ENCODE results near the gene ZNF512B. TPM values are rescaled to one million over a fixed set of nuclear protein-coding genes. Genes with fewer than 3 reads are reported as not detected.
"Not testable (repeated sequence)": the region's sequence is repeated elsewhere in the genome, so short reads cannot be mapped to it uniquely, and the experiment has no call there.

ZNF512B gene
- total and polyA plus RNA-seq, 2 donors (not counting 3 experiments of a cell fraction or from before 2014, with no cell fraction given), result 8.7 to 30.0 TPM

GRCh38 chr20:63916371-63916939, 53.3 kb downstream of the ZNF512B start:
- H3K9me3 ChIP-seq (replicated peaks; ENCODE audit: control insufficient read depth, insufficient read depth, low read length); dilution Hi-C loops (cut with MboI; ENCODE audit: extremely low pct_ligation_motif_present, low sequenced_read_pairs); intact Hi-C loops (cut with micrococcal nuclease); H3K4me1 ChIP-seq (ENCODE audit: control insufficient read depth, extremely low read depth, insufficient read depth, low read length); FAIRE-seq; H3K9ac ChIP-seq (replicated peaks; ENCODE audit: extremely low read depth, insufficient read depth, low read length); H3K4me3 ChIP-seq (replicated peaks in 1 of 3; ENCODE audit: insufficient read depth in 1 of 3, low read depth in 1 of 3, low read length in 3 of 3); H3K4me2 ChIP-seq (ENCODE audit: insufficient read depth, low read length); H3K36me3 ChIP-seq (ENCODE audit: control insufficient read depth in 2 of 2, extremely low read depth in 1 of 2, insufficient read depth in 2 of 2, low read length in 2 of 2); DNase-seq (ENCODE audit: low read depth, low spot score); H4K20me1 ChIP-seq (replicated peaks; ENCODE audit: control insufficient read depth, extremely low read depth, insufficient read depth, low read length); BruUV-seq (replicated peaks); POLR2A ChIA-PET; H3K27ac ChIP-seq (ENCODE audit: insufficient read depth, low read depth, low read length); H3K27me3 ChIP-seq (ENCODE audit: control insufficient read depth in 2 of 2, insufficient read depth in 2 of 2, low read length in 2 of 2); H2AFZ ChIP-seq (ENCODE audit: low read depth, low read length); H3K9me1 ChIP-seq (replicated peaks; ENCODE audit: control insufficient read depth, extremely low read depth, insufficient read depth, low read length): not testable (repeated sequence)
- H3K79me2 ChIP-seq (ENCODE audit: control insufficient read depth, insufficient read depth, low read length), result peaks cover 83% of the 10 kb centered on the region
- CTCF ChIA-PET, result interaction anchor here (1.7 kb wide), 1 partner anchor 17 kb away, joined by 3 read pairs; no protein-coding TSS in a partner anchor

- FAIRE-seq (no peak), DNase-seq (ENCODE audit: low read depth, low spot score) (no peak)
- H3K27ac ChIP-seq (ENCODE audit: insufficient read depth, low read depth, low read length), result no peak overlapping the region
- no peak overlapping the region for H3K4me2 ChIP-seq (ENCODE audit: insufficient read depth, low read length)
- H3K4me1 ChIP-seq (ENCODE audit: control insufficient read depth, extremely low read depth, insufficient read depth, low read length), result no peaks in the 10 kb centered on the region
- peaks cover 85% of the 10 kb centered on the region for H3K79me2 ChIP-seq (ENCODE audit: control insufficient read depth, insufficient read depth, low read length)
- no peaks in the 10 kb centered on the region for H3K9me1 ChIP-seq (replicated peaks; ENCODE audit: control insufficient read depth, extremely low read depth, insufficient read depth, low read length)
- TF ChIP-seq MYC (IDR thresholded peaks at IDR 0.05; ENCODE audit: low read depth, low read length), result no peak
- TF ChIP-seq FOS (IDR thresholded peaks at IDR 0.05; ENCODE audit: borderline replicate concordance, insufficient read depth, low read length), result no peak
- TF ChIP-seq GATA2 (IDR thresholded peaks at IDR 0.05; ENCODE audit: insufficient read depth, insufficient read length, low read depth, low read length), result no peak
- TF ChIP-seq POLR2A (IDR thresholded peaks at IDR 0.05; ENCODE audit: low read depth, low read length), result no peak
- TF ChIP-seq JUN (IDR thresholded peaks at IDR 0.05; ENCODE audit: borderline replicate concordance, insufficient read depth, insufficient read length, low read depth), result no peak
- no peak for TF ChIP-seq POLR2AphosphoS5 (IDR thresholded peaks at IDR 0.05; ENCODE audit: insufficient read depth, low read depth, low read length)
- TF ChIP-seq EZH2 (IDR thresholded peaks at IDR 0.05; ENCODE audit: borderline replicate concordance, low read depth, low read length, severe bottlenecking), result no peak
- no peak for TF ChIP-seq CTCF (IDR thresholded peaks at IDR 0.05; ENCODE audit: extremely low read depth in 1 of 2, insufficient read depth in 1 of 2, low read depth in 1 of 2, low read length in 2 of 2)
- no peak for TF ChIP-seq MAX (IDR thresholded peaks at IDR 0.05; ENCODE audit: insufficient read depth, insufficient read length)
- intact Hi-C loops (cut with micrococcal nuclease) (no loop called here), dilution Hi-C loops (cut with MboI; ENCODE audit: extremely low pct_ligation_motif_present, low sequenced_read_pairs) (no loop called here)
- no peak overlapping the region for H2AFZ ChIP-seq (ENCODE audit: low read depth, low read length)
- no peaks in the 10 kb centered on the region for H4K20me1 ChIP-seq (replicated peaks; ENCODE audit: control insufficient read depth, extremely low read depth, insufficient read depth, low read length)
- BruUV-seq (replicated peaks), result no TSS peak
- ChIA-PET POLR2A (no interaction called here), CTCF (interaction anchor here (1.5 kb wide), 1 partner anchor 58 kb away, joined by 5 read pairs; no protein-coding TSS in a partner anchor)
- H3K4me3 ChIP-seq (replicated peaks in 1 of 3; ENCODE audit: insufficient read depth in 1 of 3, low read depth in 1 of 3, low read length in 3 of 3), result no peak overlapping the region
- no peaks in the 10 kb centered on the region for H3K27me3 ChIP-seq (ENCODE audit: control insufficient read depth in 2 of 2, insufficient read depth in 2 of 2, low read length in 2 of 2)
- H3K9ac ChIP-seq (replicated peaks; ENCODE audit: extremely low read depth, insufficient read depth, low read length), result no peak overlapping the region
- peaks cover 0 to 6% of the 10 kb centered on the region in 2 experiments for H3K36me3 ChIP-seq (ENCODE audit: control insufficient read depth in 2 of 2, extremely low read depth in 1 of 2, insufficient read depth in 2 of 2, low read length in 2 of 2)
- no peaks in the 10 kb centered on the region for H3K9me3 ChIP-seq (replicated peaks; ENCODE audit: control insufficient read depth, insufficient read depth, low read length)
Observed at GRCh38 chr20:63915471-63915870, 54.3 kb downstream of the ZNF512B start.

Data from endothelial cell of umbilical vein (primary cell).